T-helper 1 cell (primary cell): ENCODE data around the gene NKX2-1.
"Not testable (repeated sequence)": the region's sequence is repeated elsewhere in the genome, so short reads cannot be mapped to it uniquely, and the experiment has no call there.

Source experiments
- DNase-seq, 5 donors: peaks; one replicate each; pipeline ENCODE4 v3.0.0-alpha.2; 2012 to 2020
- total RNA-seq, 4 donors: gene quantifications; one replicate each; lab custom pipeline; 2026; lab: John Stamatoyannopoulos, UW

Gene NKX2-1
- 0 reads per million in 4 donors for total RNA-seq

- no peak for DNase-seq
Observed at GRCh38 chr14:36519431-36520321, at the start of gene NKX2-1. Gene NKX2-1 (minus strand): TSS chr14:36520232. CDS start chr14:36520129, 103 bp downstream.

DNA sequence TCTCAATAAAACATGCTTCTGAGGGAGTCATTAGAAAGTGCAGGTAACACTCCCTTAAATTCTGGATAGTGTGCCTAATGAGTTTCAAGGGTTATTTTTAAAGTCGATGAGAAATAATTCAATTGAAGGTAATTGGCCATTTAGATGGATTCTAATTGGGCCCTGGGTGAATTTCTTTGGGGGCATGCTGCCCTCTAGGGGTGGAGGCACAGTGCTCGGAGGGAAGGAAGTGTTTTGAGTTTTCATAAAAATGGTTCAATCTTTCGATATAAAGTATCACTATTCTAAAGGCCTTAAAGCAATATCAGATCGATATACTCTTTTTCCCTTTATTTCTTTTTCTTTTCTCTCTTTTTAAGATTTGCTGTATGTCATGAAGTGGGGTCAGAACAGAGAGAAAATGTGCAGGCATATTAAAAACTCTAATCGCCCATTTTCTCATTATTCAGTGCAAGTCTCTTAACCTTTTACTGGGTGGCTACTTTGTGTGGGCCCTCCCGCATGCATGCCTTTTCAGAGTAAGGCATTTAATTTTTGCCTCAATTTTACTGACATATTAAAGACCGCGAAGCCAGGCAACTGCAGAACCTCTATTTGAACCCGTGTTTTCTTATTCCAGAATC, 36.9 kb upstream of the NKX2-1 start:
- DNase-seq, result no peak

GRCh38 chr14:36555998-36556743, 36.1 kb upstream of the NKX2-1 start:
- no peak for DNase-seq

DNA sequence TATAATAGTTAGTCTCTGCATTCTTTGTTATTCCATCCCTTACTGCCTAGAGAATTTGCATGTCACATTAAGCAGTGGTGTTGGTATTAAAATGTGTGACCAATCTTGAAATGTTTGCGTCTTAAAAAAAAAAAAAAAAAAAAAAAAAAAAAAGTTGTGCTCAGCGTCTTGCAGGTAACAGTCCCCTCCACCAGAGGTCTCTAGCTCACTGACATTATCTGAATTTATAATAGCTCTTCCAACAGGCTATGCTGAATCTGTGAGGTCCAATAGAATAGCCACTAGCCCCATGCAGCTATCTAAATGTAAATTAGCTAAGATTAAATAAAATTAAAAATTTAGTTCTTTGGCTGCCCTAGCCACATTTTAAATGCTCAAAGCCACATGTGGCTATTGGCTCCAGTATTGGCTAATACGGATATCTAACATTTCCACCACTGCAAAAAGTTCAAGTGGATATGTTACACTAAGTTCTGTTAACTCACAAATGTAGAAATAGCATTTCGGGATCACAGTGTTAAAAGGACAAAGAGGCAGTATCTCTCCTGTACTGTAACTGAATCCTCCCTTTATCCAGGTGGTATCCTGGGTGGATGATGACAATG, 33.7 kb upstream of the NKX2-1 start:
- no peak for DNase-seq

DNA sequence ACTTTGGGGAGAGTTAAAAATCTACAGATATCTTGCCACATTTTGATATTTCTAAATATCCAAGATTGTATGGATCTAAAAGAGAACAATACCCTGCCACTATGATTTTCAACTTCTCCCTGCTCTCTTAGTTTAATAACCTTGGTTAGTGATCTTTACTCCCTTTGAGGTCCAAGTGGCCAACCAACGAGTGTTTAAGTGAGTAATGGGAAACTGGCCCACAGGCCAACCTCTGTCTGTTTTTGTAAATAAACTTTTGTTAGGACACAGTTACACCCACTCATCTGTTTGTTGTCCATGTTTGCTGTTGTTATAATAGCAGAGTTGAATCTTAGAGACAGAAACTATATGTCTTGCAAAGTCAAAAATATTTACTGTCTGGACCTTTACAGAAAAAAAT, 30.9 kb upstream of the NKX2-1 start:
- DNase-seq, result no peak

GRCh38 chr14:36544280-36544679, 24.2 kb upstream of the NKX2-1 start:
- not testable (repeated sequence) for DNase-seq

- DNase-seq, result no peak
Observed at GRCh38 chr14:36538051-36538450, 18.0 kb upstream of the NKX2-1 start.

DNA sequence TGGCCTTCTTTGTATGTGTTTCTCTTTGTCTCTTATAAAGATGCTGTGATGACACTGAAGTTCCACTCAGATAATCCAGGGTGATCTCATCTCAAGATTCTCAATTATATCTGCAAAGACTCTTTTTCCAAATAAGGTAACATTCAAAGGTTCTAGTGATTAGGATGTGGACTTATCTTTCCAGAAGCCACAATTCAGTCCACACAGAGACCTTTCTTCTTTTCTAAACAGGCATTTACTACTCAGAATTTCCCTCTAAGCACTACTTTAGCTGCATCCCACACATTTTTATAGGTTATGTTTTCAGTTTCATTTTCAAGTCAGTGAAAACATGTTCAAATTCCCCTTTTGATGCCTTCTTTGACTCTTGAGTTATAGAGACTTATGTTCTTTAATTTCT, 9.0 kb upstream of the NKX2-1 start:
- no peak for DNase-seq

- no peak for DNase-seq
Observed at GRCh38 chr14:36525746-36526099, 5.7 kb upstream of the NKX2-1 start.

- DNase-seq, result no peak
Observed at GRCh38 chr14:36524874-36525745, 5.1 kb upstream of the NKX2-1 start.

DNA sequence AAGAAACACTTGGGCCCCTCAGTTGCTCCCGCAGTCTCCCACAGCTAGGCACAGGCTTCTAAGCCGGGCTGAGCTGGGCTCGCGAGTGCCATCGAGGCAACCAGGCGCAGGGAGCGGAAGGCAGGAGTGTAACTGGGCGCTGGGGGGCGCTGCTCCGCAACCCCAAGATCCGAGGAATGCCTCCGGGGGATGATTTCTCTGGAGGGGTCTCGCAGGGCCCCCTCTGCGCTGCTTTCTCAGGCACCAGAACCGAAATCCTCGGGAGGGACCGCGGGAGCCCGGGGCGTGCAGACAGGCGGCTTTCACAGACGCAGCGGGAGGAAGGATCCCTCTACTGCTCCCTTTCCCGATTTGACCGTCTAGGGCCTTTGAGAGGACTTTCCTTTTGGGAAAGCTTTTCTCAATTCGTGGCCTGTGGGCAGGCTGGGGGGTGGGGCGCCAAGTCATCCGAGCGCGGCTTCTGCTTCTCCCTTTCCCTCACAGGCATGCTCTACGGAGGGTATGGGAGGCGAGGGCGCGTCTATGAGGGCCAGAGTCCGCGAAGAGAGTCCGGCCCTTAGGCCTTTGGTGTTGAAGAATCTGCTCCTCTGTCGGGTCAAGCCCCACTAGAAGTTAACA, 4.3 kb upstream of the NKX2-1 start:
- DNase-seq, result no peak

DNA sequence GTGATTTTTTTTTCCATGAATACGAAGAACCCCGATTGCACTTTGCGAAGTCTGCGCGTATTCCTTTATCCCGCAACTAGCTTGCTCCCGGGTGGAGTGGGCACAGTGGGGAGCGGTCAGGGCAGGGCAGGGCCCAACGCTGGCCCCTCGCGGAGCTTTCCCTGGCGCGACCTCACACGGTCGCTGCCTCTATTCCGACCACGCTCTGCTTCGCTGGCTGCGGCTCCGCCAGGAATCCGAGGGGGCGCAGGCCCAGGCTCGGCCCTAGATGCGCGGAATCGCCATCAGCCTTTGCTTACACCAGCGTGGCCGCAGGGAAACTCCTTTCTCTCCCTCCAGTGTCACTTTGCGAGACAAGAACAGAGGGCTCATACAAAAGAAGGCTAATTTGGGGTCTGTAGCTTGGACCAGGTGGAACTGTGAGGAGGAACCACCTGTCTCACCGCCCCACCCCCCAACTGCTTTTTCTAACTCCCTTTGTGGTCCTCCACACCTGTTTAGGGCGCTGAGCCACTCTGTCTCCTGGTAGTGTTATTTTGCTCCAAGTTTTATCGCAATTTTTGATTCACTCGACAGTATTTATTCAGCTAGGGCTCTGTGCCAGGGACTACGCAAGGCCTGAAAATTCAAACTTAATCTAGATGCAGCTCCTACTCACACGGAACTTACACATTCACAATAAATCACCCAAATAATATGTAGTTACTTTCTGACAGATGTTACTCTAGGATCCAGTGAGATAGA, 3.1 kb upstream of the NKX2-1 start:
- DNase-seq, result no peak

GRCh38 chr14:36522347-36522971, 2.4 kb upstream of the NKX2-1 start:
- no peak for DNase-seq

- no peak for DNase-seq
Observed at GRCh38 chr14:36521598-36522345, 1.7 kb upstream of the NKX2-1 start.

- DNase-seq, result no peak
Observed at GRCh38 chr14:36520601-36521525, 831 bp upstream of the NKX2-1 start.

DNA sequence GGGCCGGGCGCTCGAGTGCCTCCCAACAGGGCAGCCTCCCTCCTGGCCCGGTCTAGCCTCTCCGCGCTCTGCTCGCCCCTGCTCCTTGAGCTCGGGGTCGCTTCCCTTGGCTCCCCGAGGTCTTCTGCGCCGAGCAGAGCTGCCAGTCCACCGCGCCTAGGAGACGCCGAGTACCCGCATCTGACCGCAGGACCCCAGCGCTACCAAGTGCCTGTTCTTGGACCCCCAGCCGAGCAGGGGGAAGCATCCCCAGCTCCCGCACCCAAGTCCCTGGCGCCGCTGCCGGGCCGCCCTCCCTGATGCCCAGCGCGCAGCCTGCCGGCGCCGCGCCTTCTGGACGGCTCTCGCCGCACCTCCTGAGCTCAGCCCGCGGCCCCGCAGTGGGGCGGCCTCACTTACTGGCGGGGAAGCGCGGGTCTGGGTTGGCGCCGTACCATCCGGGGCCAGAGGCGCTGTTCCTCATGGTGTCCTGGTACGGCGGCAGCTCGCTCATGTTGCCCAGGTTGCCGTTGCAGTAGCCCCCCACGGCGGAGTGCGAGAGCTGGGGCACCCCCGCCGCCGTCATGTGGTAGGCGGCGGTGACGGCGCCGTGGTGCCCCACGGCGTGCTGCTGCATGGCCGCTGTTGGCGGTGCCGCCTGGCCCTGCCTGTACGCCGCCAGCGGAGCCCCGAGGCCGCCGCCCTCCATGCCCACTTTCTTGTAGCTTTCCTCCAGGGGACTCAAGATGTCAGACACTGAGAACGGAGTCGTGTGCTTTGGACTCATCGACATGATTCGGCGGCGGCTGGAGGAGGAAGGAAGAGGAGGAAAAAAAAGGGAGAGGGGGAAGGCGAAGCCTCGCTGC, 1.2 kb downstream of the NKX2-1 start:
- DNase-seq, result no peak

DNA sequence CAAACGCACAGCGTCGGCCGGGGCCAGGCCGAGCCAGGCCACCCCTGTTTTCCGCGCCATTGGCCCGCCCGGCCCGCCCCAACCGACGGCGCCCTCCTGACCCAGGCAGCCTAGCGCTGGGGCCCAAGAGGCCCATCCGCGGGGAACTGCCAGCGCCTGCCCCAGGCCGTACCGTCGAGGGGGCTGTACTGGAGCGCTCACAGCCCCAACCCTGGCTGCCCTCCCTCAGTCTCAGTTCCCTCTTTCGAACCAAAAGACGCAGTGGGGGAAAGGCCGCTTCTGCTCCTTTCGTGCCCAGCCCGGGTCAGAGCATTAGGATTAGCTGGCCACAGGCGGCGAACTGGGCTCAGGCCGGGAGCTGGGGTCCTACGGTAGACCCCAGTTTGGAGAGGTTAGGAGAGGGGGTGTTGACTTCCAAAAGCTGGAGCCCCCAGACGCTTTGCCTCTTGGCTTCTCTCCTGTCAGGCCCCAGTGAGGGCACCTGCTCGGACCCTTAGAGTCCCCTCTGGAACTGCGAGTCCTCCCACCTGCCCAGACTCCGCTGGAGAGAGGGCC, 1.9 kb downstream of the NKX2-1 start:
- no peak for DNase-seq
